GM12874 (cell line): ENCODE data around the gene ATP6V1B1.
A peak's percentile ranks its signal among the peaks of the same experiment; 100 is the strongest.

ENCODE experiments used
- CTCF ChIP-seq: IDR thresholded peaks from 2 replicates; pipeline ENCODE4 v1.5.1; 2011; ENCODE audit warnings: low read depth, mild to moderate bottlenecking, control low read depth, low read length, moderate library complexity; ENCODE audit not compliant: insufficient read depth

ATP6V1B1 gene

GRCh38 chr2:70916291-70916690 lies 19.4 kb upstream of the ATP6V1B1 start:
- no peak for TF ChIP-seq CTCF

GRCh38 chr2:70918016-70918415 lies 17.7 kb upstream of the ATP6V1B1 start:
- TF ChIP-seq CTCF, result no peak

- TF ChIP-seq CTCF, result peak; percentile 88
Measured at GRCh38 chr2:70919672-70920366, 15.9 kb upstream of the ATP6V1B1 start.

GRCh38 chr2:70920367-70920715 lies 15.4 kb upstream of the ATP6V1B1 start:
- no peak for TF ChIP-seq CTCF

- no peak for TF ChIP-seq CTCF
Measured at GRCh38 chr2:70921031-70921430, 14.7 kb upstream of the ATP6V1B1 start.

- no peak for TF ChIP-seq CTCF
Measured at GRCh38 chr2:70921839-70922234, 13.9 kb upstream of the ATP6V1B1 start.

GRCh38 chr2:70922235-70923234 lies 13.2 kb upstream of the ATP6V1B1 start:
- TF ChIP-seq CTCF, result no peak
